Stimulated activated CD4-positive, alpha-beta T cell treated with anti-CD3 and anti-CD28 coated beads, Interleukin-4, amount 100 ng/mL, for 1 hour (primary cell): ENCODE measurements around the gene SLC7A5.
"Not testable (repeated sequence)": the region's sequence is repeated elsewhere in the genome, so short reads cannot be mapped to it uniquely, and the experiment has no call there.

Experiments used
- DNase-seq: peaks from one replicate; pipeline ENCODE4 v3.0.0-alpha.2; 2020

The SLC7A5 gene

GRCh38 chr16:87887931-87888330 is 18.6 kb upstream of the SLC7A5 start:
- not testable (repeated sequence) for DNase-seq

- DNase-seq = not testable (repeated sequence)
Observed at GRCh38 chr16:87885371-87885967, 16.2 kb upstream of the SLC7A5 start.

- DNase-seq = no peak
Observed at GRCh38 chr16:87882436-87883019, 13.2 kb upstream of the SLC7A5 start.

- no peak for DNase-seq
Observed at GRCh38 chr16:87881324-87882200, 12.3 kb upstream of the SLC7A5 start.

- DNase-seq = no peak
Observed at GRCh38 chr16:87880117-87880696, 10.9 kb upstream of the SLC7A5 start.

GRCh38 chr16:87879411-87880013 is 10.2 kb upstream of the SLC7A5 start:
- not testable (repeated sequence) for DNase-seq

GRCh38 chr16:87878704-87879103 is 9.4 kb upstream of the SLC7A5 start:
- no peak for DNase-seq

GRCh38 chr16:87877942-87878507 is 8.7 kb upstream of the SLC7A5 start:
- DNase-seq = peak; percentile 43

- DNase-seq = peak; percentile 83
Observed at GRCh38 chr16:87874639-87875427, 5.5 kb upstream of the SLC7A5 start.

GRCh38 chr16:87870418-87871291 is 1.3 kb upstream of the SLC7A5 start:
- DNase-seq = not testable (repeated sequence)

GRCh38 chr16:87869879-87870417 is 641 bp upstream of the SLC7A5 start:
- not testable (repeated sequence) for DNase-seq

GRCh38 chr16:87868254-87869029 is 865 bp downstream of the SLC7A5 start:
- DNase-seq = peak; percentile 73

- peak; percentile 51 for DNase-seq
Observed at GRCh38 chr16:87865902-87866555, 3.3 kb downstream of the SLC7A5 start.

- no peak for DNase-seq
Observed at GRCh38 chr16:87864331-87864989, 4.8 kb downstream of the SLC7A5 start.

GRCh38 chr16:87863327-87863635 is 6.0 kb downstream of the SLC7A5 start:
- not testable (repeated sequence) for DNase-seq

- DNase-seq = not testable (repeated sequence)
Observed at GRCh38 chr16:87862597-87863326, 6.5 kb downstream of the SLC7A5 start.

- DNase-seq = not testable (repeated sequence)
Observed at GRCh38 chr16:87861300-87862099, 7.8 kb downstream of the SLC7A5 start.
